ENCODE data around the gene CA10.

DNA sequence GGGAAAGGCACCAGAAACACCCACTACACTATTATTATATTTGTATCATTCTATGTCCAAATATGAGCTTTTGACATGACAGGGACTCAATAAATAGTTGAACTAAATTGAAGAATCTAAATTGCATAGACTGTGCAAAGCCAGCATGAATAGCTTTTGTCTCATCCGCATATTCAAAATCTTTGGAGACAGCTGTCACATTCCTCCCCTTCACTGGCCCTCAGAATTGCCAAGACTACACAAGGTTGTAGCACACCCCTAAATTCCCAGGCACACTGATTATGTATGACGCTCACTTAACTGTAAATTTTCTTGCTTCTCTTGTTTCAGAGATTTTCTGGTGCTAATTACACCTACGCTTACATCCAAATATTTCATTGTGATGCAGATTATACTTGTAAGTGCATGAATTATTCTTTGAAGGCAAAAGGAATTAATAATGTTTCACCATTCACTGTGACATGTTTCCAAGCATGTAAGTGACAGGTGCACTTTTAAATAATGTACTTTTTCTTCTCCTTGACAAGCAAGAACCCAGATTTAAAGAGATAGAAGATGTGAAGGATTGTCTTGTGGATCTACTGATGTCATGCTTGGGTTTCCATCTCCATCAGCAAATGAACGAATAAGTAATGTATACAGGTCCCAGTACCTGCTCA is 47.5 kb downstream of the CA10 start:
- TF ChIP-seq EZH2 (IDR thresholded peaks at IDR 0.05; ENCODE audit: insufficient read depth, poor library complexity, severe bottlenecking) (no peak), EZH2phosphoT487 (IDR thresholded peaks at IDR 0.05; ENCODE audit: insufficient read depth, low read depth) (no peak)
